ENCODE results near the gene LPP.

The LPP gene

DNA sequence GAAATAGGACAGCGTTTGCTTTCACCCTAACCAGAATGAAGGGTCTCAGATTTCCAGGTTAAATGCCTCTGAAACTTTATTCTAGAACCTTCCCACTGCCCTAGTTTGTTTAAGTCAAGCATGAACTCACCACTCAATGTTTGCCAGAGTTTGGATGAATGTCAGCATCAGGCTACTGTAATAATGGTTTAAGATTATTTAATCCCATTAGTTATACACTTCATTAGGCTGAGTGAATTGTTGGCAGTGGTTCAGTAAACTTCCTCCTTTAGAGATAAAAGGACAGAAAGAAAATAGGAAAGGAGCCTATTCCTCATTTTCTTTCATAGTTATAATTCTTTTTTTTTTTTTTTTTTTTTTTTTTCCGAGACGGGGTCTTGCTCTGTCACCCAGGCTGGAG, 615.9 kb downstream of the LPP start:
- no peak for TF ChIP-seq GATA2 (IDR thresholded peaks at IDR 0.05; ENCODE audit: low read depth, low read length)

DNA sequence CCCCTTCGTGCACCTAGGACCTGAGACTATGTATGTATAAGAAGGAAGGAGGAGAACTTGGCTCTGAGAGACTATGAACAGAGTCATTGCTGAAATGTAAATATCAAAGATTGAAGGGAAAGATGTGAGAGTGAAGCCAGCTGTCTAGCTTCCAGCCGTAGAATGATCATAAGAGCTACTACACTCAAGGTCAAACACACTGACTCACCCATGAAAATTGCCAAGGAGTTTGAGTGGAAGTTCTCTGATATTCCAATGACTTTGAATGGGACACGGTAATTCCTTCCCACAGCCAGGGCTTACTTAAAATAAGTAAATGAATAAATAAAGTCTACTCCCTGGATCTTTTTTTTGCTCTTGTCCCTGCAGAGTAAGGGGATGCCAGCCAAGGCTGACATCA, 618.9 kb downstream of the LPP start:
- TF ChIP-seq GATA2 (IDR thresholded peaks at IDR 0.05; ENCODE audit: low read depth, low read length) (no peak), GATA3 (IDR thresholded peaks at IDR 0.05; ENCODE audit: low read depth, low read length) (no peak)

GRCh38 chr3:188775412-188775811, 621.5 kb downstream of the LPP start:
- TF ChIP-seq GATA3 (IDR thresholded peaks at IDR 0.05; ENCODE audit: low read depth, low read length) (no peak), GATA2 (IDR thresholded peaks at IDR 0.05; ENCODE audit: low read depth, low read length) (no peak)

- no peak for TF ChIP-seq GATA2 (IDR thresholded peaks at IDR 0.05; ENCODE audit: low read depth, low read length)
- no peak for TF ChIP-seq GATA3 (IDR thresholded peaks at IDR 0.05; ENCODE audit: low read depth, low read length)
These were observed 622.5 kb downstream of the LPP start for GRCh38 chr3:188776447-188776846.

GRCh38 chr3:188778091-188778852, 624.3 kb downstream of the LPP start:
- no peak for TF ChIP-seq GATA3 (IDR thresholded peaks at IDR 0.05; ENCODE audit: low read depth, low read length)

GRCh38 chr3:188779281-188779980, 625.5 kb downstream of the LPP start:
- TF ChIP-seq GATA3 (IDR thresholded peaks at IDR 0.05; ENCODE audit: low read depth, low read length) (no peak), GATA2 (IDR thresholded peaks at IDR 0.05; ENCODE audit: low read depth, low read length) (no peak)

GRCh38 chr3:188780193-188781147, 626.5 kb downstream of the LPP start:
- TF ChIP-seq GATA3 (IDR thresholded peaks at IDR 0.05; ENCODE audit: low read depth, low read length): no peak
- no peak for TF ChIP-seq GATA2 (IDR thresholded peaks at IDR 0.05; ENCODE audit: low read depth, low read length)

- no peak for TF ChIP-seq GATA2 (IDR thresholded peaks at IDR 0.05; ENCODE audit: low read depth, low read length)
- no peak for TF ChIP-seq GATA3 (IDR thresholded peaks at IDR 0.05; ENCODE audit: low read depth, low read length)
These were observed 628.7 kb downstream of the LPP start for GRCh38 chr3:188782613-188783124.

DNA sequence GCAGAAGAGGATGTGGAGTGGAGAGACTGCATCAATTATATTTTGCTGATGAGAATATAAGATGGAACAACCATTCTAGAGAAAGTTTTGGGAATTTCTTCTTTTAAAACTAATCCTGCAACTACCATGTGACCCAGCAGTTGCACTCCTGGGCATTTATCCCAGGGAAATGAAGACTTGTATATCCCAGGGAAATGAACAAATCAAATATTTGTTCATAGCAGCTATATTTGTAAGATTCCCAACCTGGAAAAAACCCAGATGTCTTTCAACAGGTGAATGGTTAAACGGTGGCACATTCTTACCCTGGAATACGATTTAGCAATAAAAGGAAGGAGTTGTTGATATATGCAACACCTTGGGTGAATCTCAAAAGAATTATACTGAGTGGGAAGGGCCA, 632.5 kb downstream of the LPP start:
- TF ChIP-seq GATA3 (IDR thresholded peaks at IDR 0.05; ENCODE audit: low read depth, low read length) (no peak), GATA2 (IDR thresholded peaks at IDR 0.05; ENCODE audit: low read depth, low read length) (no peak)

DNA sequence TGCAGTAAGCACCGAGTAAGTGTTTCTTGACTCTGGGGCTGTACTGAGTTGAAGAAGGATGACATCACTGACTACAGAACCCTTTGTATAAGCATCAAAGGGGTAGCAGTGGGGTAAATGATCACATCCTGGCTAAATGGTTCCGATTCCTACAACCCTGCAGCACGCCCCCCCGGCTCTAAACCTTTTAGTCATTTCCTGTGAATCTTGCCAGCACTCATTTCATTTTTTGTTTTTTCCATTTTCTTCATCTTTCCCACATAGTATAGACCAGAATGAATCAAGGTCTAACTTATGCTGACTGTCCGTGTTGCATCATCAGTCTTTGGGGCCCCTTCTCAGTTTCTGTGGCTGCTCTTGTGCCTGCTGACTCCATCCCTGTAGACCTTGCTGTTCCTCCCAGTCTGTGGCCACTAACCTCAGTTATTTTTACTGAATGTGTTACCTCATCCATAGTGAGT, 634.7 kb downstream of the LPP start:
- TF ChIP-seq GATA2 (IDR thresholded peaks at IDR 0.05; ENCODE audit: low read depth, low read length): no peak
- TF ChIP-seq GATA3 (IDR thresholded peaks at IDR 0.05; ENCODE audit: low read depth, low read length): no peak

GRCh38 chr3:188789251-188789650, 635.3 kb downstream of the LPP start:
- TF ChIP-seq GATA2 (IDR thresholded peaks at IDR 0.05; ENCODE audit: low read depth, low read length) (no peak), GATA3 (IDR thresholded peaks at IDR 0.05; ENCODE audit: low read depth, low read length) (no peak)

GRCh38 chr3:188791311-188791710, 637.4 kb downstream of the LPP start:
- TF ChIP-seq GATA3 (IDR thresholded peaks at IDR 0.05; ENCODE audit: low read depth, low read length): no peak
- no peak for TF ChIP-seq GATA2 (IDR thresholded peaks at IDR 0.05; ENCODE audit: low read depth, low read length)

DNA sequence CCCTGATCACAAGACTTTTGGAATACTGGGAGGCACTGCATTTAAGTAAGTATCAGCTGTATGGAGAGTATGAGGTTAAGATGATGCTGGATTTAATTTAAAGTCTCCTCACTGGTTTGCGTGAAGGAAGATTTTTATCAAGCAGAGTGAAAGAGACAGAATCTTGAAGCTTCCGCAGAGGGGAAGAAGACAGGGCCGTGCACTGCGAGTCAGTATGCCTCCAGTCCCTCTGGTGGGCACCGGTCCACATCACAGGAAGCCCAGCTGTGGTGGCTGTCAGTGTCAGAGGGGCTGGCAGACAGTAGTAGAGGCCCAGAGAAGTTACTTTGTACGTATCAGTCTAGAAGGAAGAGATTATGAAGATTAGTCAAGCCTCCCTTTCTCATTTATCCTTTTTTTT, 638.8 kb downstream of the LPP start:
- TF ChIP-seq GATA2 (IDR thresholded peaks at IDR 0.05; ENCODE audit: low read depth, low read length) (no peak), GATA3 (IDR thresholded peaks at IDR 0.05; ENCODE audit: low read depth, low read length) (no peak)

- no peak for TF ChIP-seq GATA3 (IDR thresholded peaks at IDR 0.05; ENCODE audit: low read depth, low read length)
- no peak for TF ChIP-seq GATA2 (IDR thresholded peaks at IDR 0.05; ENCODE audit: low read depth, low read length)
These were observed 642.2 kb downstream of the LPP start for GRCh38 chr3:188796122-188796631.

All from SH-SY5Y (cell line).